NCI-H1436 (cell line): Measurements from ENCODE around the gene CCL27.
A peak's percentile ranks its signal among the peaks of the same experiment; 100 is the strongest.

Experiments
- DNase-seq: peaks from one replicate; lab custom pipeline; 2025; lab: John Stamatoyannopoulos, UW

The CCL27 gene

DNA sequence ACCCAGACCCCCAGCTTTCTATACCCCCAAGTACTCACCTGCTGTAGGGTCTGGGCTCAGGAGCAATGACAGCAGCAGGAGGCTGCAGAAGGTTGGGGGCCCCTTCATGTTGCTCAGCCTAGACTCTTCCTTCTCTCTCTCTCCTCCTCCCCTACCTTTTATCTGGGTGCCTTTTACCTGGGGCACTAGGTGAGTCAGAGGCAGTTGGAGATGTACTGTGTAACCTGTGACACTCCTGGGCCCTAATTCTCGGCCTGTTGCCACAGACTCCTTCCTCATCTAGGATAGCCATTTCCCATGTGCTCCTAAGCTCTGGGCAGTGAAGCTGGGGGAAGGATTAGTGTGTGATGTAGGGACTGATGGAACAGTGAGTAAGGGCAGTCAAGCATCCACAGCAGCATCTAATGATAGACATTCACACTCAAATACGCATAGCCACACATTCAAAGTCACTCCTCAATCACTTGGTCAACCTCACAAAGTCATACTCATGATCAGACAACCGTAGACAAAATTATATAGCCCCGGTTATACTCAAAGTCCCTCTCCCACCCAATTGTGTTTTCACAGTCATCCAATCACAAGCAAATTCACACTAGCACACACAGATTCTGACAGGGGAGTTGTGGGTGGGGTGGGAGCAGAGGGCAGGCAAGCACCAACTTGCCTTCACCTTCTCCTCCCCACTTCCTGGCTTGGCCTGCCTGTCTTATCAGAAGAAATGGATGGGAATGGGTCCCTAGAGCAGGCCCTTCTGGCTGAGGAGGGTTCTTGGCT lies at the start of gene CCL27:
Gene CCL27, minus strand, starts transcription at position 132 of the 777 bp plus-strand sequence. Its CDS starts 24 bp downstream, at position 108.
- no peak for DNase-seq

DNA sequence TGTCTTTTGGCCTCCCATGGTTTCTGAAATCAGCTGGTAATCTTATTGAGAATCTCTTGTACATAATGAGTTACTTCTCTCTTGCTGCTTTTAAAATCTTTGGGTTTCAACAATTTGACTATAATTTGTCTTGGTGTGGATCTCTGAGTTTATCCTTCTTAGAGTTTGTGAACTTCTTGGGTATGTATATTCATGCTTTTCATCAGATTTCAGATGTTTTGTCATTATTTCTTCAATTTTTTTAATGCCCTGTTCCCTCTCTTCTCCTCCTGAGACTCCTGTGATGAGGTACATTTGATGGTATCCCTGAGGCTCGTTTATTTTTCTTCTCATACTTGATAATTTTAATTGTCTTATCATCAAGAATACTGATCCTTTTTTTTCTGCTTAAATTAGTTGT lies 49.7 kb upstream of the CCL27 start:
- DNase-seq, result no peak

DNA sequence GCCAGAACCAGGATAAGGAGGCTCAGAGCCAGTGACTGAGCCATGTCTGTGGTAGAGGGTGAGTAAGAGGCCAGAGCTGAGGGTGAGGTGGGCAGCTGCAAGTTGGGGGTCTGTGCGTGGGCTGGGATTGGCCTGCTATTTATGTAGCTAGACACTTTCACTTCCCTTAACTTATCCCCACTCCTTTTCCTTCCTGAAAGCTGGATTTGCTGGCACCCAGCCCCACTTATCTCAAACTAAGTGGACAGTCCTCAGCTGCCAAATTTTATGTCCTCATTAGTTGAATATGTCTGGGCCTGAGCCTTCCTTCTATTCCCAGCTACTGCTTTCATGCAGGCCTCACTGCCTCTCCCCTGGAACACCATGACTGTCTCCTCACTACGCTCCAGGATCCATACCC lies 47.6 kb upstream of the CCL27 start, which contains the start of gene CCL21:
Gene CCL21, minus strand, starts transcription at position 114 of the 400 bp plus-strand sequence. Its CDS starts 70 bp downstream, at position 44.
- DNase-seq, result no peak

- no peak for DNase-seq
Observed at GRCh38 chr9:34709196-34709978, 46.9 kb upstream of the CCL27 start.

GRCh38 chr9:34707130-34707529 lies 44.7 kb upstream of the CCL27 start:
- no peak for DNase-seq

DNA sequence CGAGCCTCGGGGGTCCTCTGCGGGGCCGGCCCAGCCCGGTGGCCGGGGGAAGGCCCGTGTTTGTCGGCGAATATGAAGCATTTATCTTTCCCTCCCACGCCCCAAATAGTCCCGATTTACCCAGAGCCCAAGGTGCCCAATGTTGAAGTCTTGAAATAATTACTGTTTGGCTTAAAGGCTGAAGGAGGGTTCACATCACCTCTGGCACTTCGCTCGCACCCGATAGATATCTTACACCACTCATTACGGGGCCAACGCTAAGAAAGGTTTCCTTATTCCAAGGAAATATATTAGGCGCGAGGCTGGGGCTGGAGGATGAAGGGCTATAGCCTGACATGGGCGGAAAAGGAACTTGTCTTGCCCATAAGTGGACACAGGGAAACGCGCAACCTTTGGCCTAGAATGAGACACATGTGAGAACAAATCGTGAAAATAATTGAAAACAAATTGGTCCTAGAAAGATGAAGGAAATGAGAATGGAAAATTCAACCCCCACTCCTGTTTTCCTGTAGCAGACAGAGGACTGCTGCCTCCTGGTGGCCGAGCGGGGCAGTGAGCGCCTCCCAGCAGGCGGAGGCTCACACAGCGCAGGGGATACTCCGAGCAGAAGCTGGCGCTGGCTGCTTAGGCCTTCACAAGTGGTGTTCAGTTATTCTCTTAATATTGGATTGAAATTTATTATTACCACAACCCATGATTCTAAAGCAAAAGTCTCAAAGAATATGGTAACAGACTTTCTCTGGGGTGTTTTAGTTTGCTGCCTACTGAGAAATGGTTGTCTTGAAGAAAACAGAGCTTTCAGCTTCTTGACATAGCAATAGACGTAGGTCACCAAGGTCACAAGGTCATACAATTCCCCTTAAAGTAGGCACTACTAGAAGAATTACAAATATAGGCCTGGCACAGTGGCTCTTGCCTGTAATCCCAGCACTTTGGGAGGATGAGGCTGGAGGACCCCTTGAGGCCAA lies 39.6 kb upstream of the CCL27 start:
- peak; percentile 54 for DNase-seq

- peak; percentile 43 for DNase-seq
Observed at GRCh38 chr9:34701023-34701768, 38.7 kb upstream of the CCL27 start.

- DNase-seq, result no peak
Observed at GRCh38 chr9:34694811-34695210, 32.4 kb upstream of the CCL27 start.

DNA sequence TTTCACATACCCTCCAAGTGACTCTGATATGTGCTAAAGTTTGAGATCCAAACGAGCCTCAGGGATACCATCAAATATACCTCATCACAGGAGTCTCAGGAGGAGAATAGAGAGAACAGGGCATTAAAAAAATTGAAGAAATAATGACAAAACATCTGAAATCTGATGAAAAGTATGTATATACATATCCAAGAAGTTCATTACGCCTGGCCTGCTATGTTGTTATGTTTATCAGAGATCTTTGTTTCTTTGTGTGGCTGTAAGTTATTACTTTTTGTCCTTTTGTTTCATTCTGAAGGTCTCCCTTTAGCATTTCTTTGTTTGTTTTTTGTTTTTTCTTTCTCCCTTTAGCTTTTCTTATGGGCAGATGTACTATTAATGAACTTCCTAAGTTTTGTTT lies 31.1 kb upstream of the CCL27 start:
- no peak for DNase-seq

DNA sequence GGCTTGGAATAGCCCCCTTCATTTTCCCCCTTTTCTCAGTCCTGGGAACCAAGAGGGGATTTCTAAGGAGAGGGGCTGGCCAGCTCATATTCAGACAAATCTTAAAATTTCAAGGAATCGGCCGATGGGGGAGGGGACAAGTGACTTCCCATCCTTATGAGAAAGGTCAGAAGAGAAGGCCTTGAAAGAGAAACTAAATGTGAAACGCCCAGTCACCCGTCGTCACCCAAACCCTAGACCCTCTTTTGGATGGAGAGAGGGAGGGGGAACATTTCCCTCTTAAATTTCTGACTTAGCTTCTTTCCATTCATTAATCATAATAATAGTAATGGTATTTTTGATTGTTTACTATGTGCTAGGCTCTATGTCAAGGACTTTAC lies 29.5 kb upstream of the CCL27 start:
- DNase-seq, result no peak

DNA sequence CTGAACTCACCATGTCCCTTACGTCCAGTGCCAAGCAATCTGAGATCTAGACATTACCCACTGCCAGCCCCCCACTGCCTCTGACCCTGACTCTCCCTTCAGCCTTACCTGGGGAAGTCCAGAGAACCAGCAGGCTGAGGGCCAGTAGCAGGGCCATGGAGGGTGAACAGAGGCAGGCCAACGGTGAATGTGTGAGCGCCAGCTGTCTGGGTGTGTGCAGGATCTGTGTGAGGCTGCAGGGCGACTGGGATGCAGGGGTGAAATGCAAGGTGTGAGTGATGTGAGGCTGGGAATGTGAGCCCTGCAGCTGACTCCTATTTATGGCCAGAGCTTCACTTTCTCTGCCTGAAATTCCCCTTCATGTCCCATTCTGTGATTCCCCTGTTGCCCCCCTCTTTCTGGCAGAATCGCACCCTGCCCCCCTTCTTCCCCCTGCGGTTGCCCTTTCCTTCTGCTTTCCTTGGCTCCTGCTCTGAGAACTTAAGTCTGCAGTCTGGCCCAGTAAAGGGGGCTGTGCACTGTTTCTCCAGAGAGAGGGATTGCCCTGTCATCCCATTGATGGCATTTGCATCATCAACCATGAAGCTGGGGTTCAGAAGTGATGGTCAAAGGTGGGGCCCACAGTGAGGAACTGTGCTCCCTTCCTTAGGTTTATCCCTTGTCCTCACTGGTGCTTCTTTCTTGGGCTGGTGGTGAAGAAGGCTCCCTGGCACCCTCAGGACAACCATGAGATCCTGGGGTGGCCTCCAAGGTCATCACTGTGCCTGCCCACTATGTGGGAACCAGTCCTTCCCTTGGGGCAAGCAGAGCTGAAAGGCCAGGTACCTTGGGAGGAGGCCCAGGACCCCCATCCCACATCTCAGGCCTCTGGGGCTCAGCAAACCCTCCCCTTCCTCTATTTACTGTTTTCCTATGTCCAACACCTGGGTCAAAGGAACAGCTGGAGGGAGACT lies 28.8 kb upstream of the CCL27 start, which contains the start of gene CCL19:
Gene CCL19, minus strand, starts transcription at position 294 of the 953 bp plus-strand sequence. Its CDS starts 137 bp downstream, at position 157.
- DNase-seq, result no peak

- DNase-seq, result no peak
Observed at GRCh38 chr9:34689512-34689911, 27.1 kb upstream of the CCL27 start.

GRCh38 chr9:34689116-34689470 lies 26.6 kb upstream of the CCL27 start:
- no peak for DNase-seq

GRCh38 chr9:34688329-34689115 lies 26.1 kb upstream of the CCL27 start:
- DNase-seq, result no peak

DNA sequence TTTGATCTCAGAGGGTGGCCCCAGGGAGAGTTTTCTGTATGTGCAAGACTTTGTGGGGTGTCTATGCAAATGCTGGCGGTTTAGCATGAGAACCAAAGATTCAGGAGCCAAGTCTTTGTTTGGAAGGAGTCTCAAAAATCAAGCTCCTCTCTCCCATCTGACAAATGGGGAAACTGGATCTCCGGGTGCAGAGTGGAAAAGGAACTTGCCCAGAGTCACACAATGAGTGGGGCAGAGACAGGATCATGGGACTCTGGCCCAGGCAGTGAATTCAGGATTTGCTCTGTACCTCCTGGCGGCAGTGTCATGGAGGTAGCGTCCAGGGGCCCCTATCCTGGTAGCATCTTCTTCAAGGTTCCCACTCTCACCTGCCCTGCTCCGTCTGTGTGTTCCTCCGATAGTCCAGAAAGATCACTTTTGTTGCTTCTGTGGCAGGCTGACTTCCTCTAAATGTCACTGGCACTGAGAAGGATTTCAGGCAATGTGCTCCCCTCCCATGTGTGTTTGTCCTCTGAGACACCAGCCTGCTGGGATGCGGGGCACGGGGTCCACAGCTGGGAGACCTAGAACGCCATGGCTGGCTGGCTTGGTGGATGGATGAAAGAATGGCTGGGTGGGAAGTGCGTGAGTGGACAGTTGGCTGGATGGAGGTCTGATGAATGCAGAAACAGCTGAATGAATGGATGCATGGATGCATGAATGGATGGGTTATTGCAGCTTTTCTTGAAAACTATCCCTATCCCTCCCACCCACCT lies 25.0 kb upstream of the CCL27 start:
- no peak for DNase-seq

DNA sequence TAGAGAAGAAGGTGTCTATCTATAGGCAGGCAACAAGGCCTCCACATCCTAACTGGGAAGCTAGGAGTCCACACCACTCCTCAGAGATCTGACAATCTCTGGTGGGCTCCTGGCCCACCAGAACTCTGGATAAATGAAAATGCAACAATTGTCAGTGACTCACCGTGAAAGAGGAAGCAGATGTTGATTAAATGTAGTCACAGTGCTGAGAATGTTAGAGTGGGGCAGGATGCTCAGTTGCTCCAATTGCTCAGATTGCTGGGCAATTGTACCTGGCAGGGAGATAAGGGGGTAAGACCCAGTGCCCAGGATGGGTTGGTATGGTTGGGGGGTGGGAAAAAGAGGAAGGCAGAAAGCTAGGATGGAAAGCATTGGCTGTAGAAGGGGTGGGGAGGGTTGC lies 24.3 kb upstream of the CCL27 start:
- no peak for DNase-seq

GRCh38 chr9:34686231-34686630 lies 23.8 kb upstream of the CCL27 start:
- no peak for DNase-seq

DNA sequence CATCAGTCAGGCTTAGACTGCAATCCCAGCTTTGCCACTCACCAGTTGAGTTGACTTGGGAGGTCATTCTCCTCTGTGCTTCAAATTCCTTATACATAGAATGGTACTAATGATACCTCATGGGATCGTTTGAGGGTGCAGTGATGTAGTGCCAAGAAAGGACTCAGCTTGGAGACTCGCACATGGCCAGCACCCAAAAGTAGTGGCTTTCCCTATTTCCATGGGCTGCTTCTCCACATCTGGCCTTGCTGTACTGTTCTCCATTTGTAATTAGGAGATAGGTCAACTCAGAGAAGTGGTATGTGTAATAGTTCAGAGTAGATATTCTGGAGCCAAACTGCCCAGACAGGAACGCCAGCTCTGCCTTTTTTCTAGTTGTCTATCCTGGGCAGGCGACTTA lies 23.1 kb upstream of the CCL27 start:
- DNase-seq, result no peak

- no peak for DNase-seq
Observed at GRCh38 chr9:34684816-34685215, 22.4 kb upstream of the CCL27 start.
